H9 (cell line): ENCODE data around the gene ZBTB22. TPM values are rescaled to one million over a fixed set of nuclear protein-coding genes. Genes with fewer than 3 reads are reported as not detected.

ENCODE experiments used
- DNase-seq: peaks from one replicate; pipeline ENCODE4 v3.0.0-alpha.2; 2017
- H2AFZ ChIP-seq: one replicate; pipeline ENCODE4 v1.6.1; 2013; ENCODE audit warnings: mild to moderate bottlenecking, low read length, control low read depth, moderate library complexity
- H2AK5ac ChIP-seq: 2 replicates; pipeline ENCODE4 v1.6.1; 2013; ENCODE audit warnings: low read length, control low read depth, mixed read lengths; ENCODE audit not compliant: insufficient read length
- H2BK120ac ChIP-seq: one replicate; pipeline ENCODE4 v1.6.1; 2013; ENCODE audit warnings: low read depth, mild to moderate bottlenecking, low read length, control low read depth, inconsistent platforms; ENCODE audit not compliant: poor library complexity, severe bottlenecking
- H2BK12ac ChIP-seq: 2 replicates; pipeline ENCODE4 v1.6.1; 2013; ENCODE audit warnings: low read length, control low read depth, mixed read lengths, low read depth; ENCODE audit not compliant: insufficient read length
- H2BK15ac ChIP-seq: 2 replicates; pipeline ENCODE4 v1.6.1; 2013; ENCODE audit warnings: low read depth, low read length, control low read depth
- H2BK20ac ChIP-seq: one replicate; pipeline ENCODE4 v1.6.1; 2013; ENCODE audit warnings: low read depth, mild to moderate bottlenecking, low read length, control low read depth, inconsistent platforms; ENCODE audit not compliant: poor library complexity, severe bottlenecking
- H2BK5ac ChIP-seq: 2 replicates; pipeline ENCODE4 v1.6.1; 2013; ENCODE audit warnings: low read length, control low read depth, mixed read lengths; ENCODE audit not compliant: insufficient read length
- H3K14ac ChIP-seq: 2 replicates; pipeline ENCODE4 v1.6.1; 2013; ENCODE audit warnings: low read length, control low read depth; ENCODE audit not compliant: insufficient read depth
- H3K18ac ChIP-seq: 2 replicates; pipeline ENCODE4 v1.6.1; 2013; ENCODE audit warnings: low read depth, mild to moderate bottlenecking, mixed read lengths, low read length, control low read depth; ENCODE audit not compliant: insufficient read length
- H3K23ac ChIP-seq: 2 replicates; pipeline ENCODE4 v1.6.1; 2013; ENCODE audit warnings: low read length, control low read depth, mixed read lengths, low read depth; ENCODE audit not compliant: insufficient read length
- H3K23me2 ChIP-seq: 2 replicates; pipeline ENCODE4 v1.6.1; 2013; ENCODE audit warnings: low read depth, mild to moderate bottlenecking, mixed read lengths, low read length, control low read depth; ENCODE audit not compliant: insufficient read length, poor library complexity, severe bottlenecking
- H3K27ac ChIP-seq: 2 replicates; pipeline ENCODE4 v1.5.1; 2013; ENCODE audit warnings: low read length, control low read depth, mixed read lengths, low read depth; ENCODE audit not compliant: insufficient read length
- H3K27me3 ChIP-seq: 2 replicates; pipeline ENCODE4 v1.6.1; 2013; ENCODE audit warnings: low read length, control low read depth, inconsistent platforms; ENCODE audit not compliant: insufficient read depth
- H3K4ac ChIP-seq: 2 replicates; pipeline ENCODE4 v1.6.1; 2013; ENCODE audit warnings: low read depth, mild to moderate bottlenecking, control low read depth, inconsistent platforms, low read length, moderate library complexity
- H3K4me1 ChIP-seq: 2 replicates; pipeline ENCODE4 v1.6.1; 2013; ENCODE audit warnings: low read length, control low read depth, inconsistent platforms; ENCODE audit not compliant: insufficient read depth
- H3K4me2 ChIP-seq: 2 replicates; pipeline ENCODE4 v1.6.1; 2013; ENCODE audit warnings: low read length, control low read depth, mixed read lengths; ENCODE audit not compliant: insufficient read length, insufficient read depth
- H3K56ac ChIP-seq: 2 replicates; pipeline ENCODE4 v1.6.1; 2013; ENCODE audit warnings: low read depth, mild to moderate bottlenecking, mixed read lengths, low read length, control low read depth; ENCODE audit not compliant: insufficient read length
- H3K79me1 ChIP-seq: 2 replicates; pipeline ENCODE4 v1.6.1; 2013; ENCODE audit warnings: low read depth, mild to moderate bottlenecking, moderate library complexity, low read length, control low read depth, inconsistent platforms; ENCODE audit not compliant: insufficient read depth, poor library complexity, severe bottlenecking
- H3K79me2 ChIP-seq: 2 replicates; pipeline ENCODE4 v1.6.1; 2013; ENCODE audit warnings: low read length, control low read depth, inconsistent platforms; ENCODE audit not compliant: insufficient read depth
- H3K9ac ChIP-seq: 2 replicates; pipeline ENCODE4 v1.6.1; 2013; ENCODE audit warnings: low read length, control low read depth, mixed read lengths; ENCODE audit not compliant: insufficient read length; ENCODE audit errors: extremely low read depth
- H3K9me3 ChIP-seq: one replicate; pipeline ENCODE4 v1.6.1; 2013; ENCODE audit warnings: low read depth, low read length, inconsistent platforms; ENCODE audit not compliant: control insufficient read depth
- H3T11ph ChIP-seq: one replicate; pipeline ENCODE4 v1.6.1; 2013; ENCODE audit warnings: mild to moderate bottlenecking, low read length, control low read depth, inconsistent platforms
- H4K20me1 ChIP-seq: one replicate; pipeline ENCODE4 v1.6.1; 2013; ENCODE audit not compliant: control insufficient read depth, insufficient read length, insufficient read depth
- H4K5ac ChIP-seq: 2 replicates; pipeline ENCODE4 v1.6.1; 2013; ENCODE audit warnings: low read depth, mild to moderate bottlenecking, mixed read lengths, low read length, control low read depth; ENCODE audit not compliant: insufficient read length
- H4K8ac ChIP-seq: replicated peaks from 2 replicates; pipeline ENCODE4 v1.6.1; 2013; ENCODE audit warnings: low read length, control low read depth, mixed read lengths, low read depth; ENCODE audit not compliant: insufficient read length
- H4K91ac ChIP-seq: 2 replicates; pipeline ENCODE4 v1.6.1; 2013; ENCODE audit warnings: low read depth, mild to moderate bottlenecking, moderate library complexity, mixed read lengths, low read length, control low read depth; ENCODE audit not compliant: insufficient read length
- H3K27ac Mint-ChIP-seq, 3 experiments: 2 replicates in 2 of 3; 3 replicates in 1 of 3; pipeline ENCODE4 v1.8.0; 2020 to 2021; ENCODE audit warnings: mixed read lengths in 3 of 3, mild to moderate bottlenecking in 1 of 3, moderate library complexity in 1 of 3
- H3K27me3 Mint-ChIP-seq: 2 replicates; pipeline ENCODE4 v1.8.0; 2021; ENCODE audit warnings: low read depth, mild to moderate bottlenecking, moderate library complexity, mixed read lengths
- H3K36me3 Mint-ChIP-seq, 3 experiments: 2 replicates in 2 of 3; 3 replicates in 1 of 3; pipeline ENCODE4 v1.8.0; 2020 to 2021; ENCODE audit warnings: low read depth in 3 of 3, mixed read lengths in 3 of 3; ENCODE audit not compliant: insufficient read depth in 1 of 3
- H3K4me1 Mint-ChIP-seq, 2 experiments: 2 replicates each; pipeline ENCODE4 v1.8.0; 2020; ENCODE audit warnings: mixed read lengths in 2 of 2
- H3K4me3 Mint-ChIP-seq, 2 experiments: 2 replicates in 1 of 2; 3 replicates in 1 of 2; pipeline ENCODE4 v1.8.0; 2020 to 2021; ENCODE audit warnings: mild to moderate bottlenecking in 2 of 2, mixed read lengths in 2 of 2, moderate library complexity in 1 of 2
- H3K9me3 Mint-ChIP-seq, 2 experiments: 2 replicates in 1 of 2; 3 replicates in 1 of 2; pipeline ENCODE4 v1.8.0; 2020; ENCODE audit warnings: mild to moderate bottlenecking in 2 of 2, mixed read lengths in 2 of 2, moderate library complexity in 1 of 2
- CTCF ChIP-seq: fragments of 200-600 bp; sonication (generic); conservative IDR thresholded peaks from 3 replicates; pipeline ENCODE4 v1.8.0; 2021; ENCODE audit warnings: antibody characterized with exemption, mild to moderate bottlenecking
- WGBS: extraction: QIAGEN DNeasy Blood & Tissue Kit; methylation state at CpG from one replicate; pipeline ENCODE4 v1.1.7; 2013; ENCODE audit warnings: missing lambda C conversion rate, low lambda C conversion rate, mixed read lengths; ENCODE audit not compliant: insufficient read length; ENCODE audit errors: extremely low coverage; 5-methylcytosine and 5-hydroxymethylcytosine counted together
- total RNA-seq: library from RNA; stranded (reverse); gene quantifications from 2 replicates; pipeline ENCODE4 v1.2.1, GENCODE V29; 2021

ZBTB22 gene
- total RNA-seq, 1 experiment from 2014 or later: 8.1 TPM

GRCh38 chr6:33297406-33297955 lies 20.1 kb downstream of the ZBTB22 start:
- no CpG with 5 or more reads among the region's 16 CpGs for whole genome bisulfite sequencing
- no peaks in the 10 kb centered on the region for H3K27me3 Mint-ChIP-seq

More at GRCh38 chr6:33297406-33297955, 20.1 kb downstream of the ZBTB22 start:
- H3K4me1 Mint-ChIP-seq: peaks cover 12 to 20% of the 10 kb centered on the region in 2 experiments
- DNase-seq: peak; percentile 88
- Histone ChIP-seq H2BK5ac (no peak overlapping the region), H2BK15ac (no peak overlapping the region), H2AK5ac (no peak overlapping the region), H3K27ac (no peak overlapping the region), H3K9ac (peak overlapping the region; percentile 34), H2BK20ac (no peak overlapping the region), H3K56ac (no peak overlapping the region), H3K27me3 (no peaks in the 10 kb centered on the region), H2BK12ac (no peak overlapping the region), H3K18ac (peak overlapping the region; percentile 78), H4K91ac (no peak overlapping the region), H3T11ph (no peak overlapping the region), H3K79me1 (no peaks in the 10 kb centered on the region), H3K23ac (no peak overlapping the region), H2AFZ (peak overlapping the region; percentile 85), H3K23me2 (peaks cover 22% of the 10 kb centered on the region), H2BK120ac (no peak overlapping the region), H4K20me1 (no peaks in the 10 kb centered on the region), H3K4me1 (no peaks in the 10 kb centered on the region), H3K4me2 (peak overlapping the region; percentile 90), H4K8ac (no peak overlapping the region), H3K79me2 (peaks cover 3% of the 10 kb centered on the region; the same call in 1 of the 2 replicates), H4K5ac (no peak overlapping the region), H3K9me3 (no peaks in the 10 kb centered on the region), H3K14ac (peak overlapping the region; percentile 75; the same call in 1 of the 2 replicates), H3K4ac (no peak overlapping the region)
- no peak for TF ChIP-seq CTCF
- H3K4me3 Mint-ChIP-seq: peak overlapping the region; percentile 98 to 100
- H3K27ac Mint-ChIP-seq: peak overlapping the region; percentile 86 to 99 (median 96); a peak in 6 of 7 replicates
- H3K36me3 Mint-ChIP-seq: peaks cover 14 to 34% (median 32%) of the 10 kb centered on the region in 3 experiments
- no peaks in the 10 kb centered on the region for H3K9me3 Mint-ChIP-seq
